ENCODE data around the gene CETP.
"Not testable (repeated sequence)": the region's sequence is repeated elsewhere in the genome, so short reads cannot be mapped to it uniquely, and the experiment has no call there.

CETP gene

DNA sequence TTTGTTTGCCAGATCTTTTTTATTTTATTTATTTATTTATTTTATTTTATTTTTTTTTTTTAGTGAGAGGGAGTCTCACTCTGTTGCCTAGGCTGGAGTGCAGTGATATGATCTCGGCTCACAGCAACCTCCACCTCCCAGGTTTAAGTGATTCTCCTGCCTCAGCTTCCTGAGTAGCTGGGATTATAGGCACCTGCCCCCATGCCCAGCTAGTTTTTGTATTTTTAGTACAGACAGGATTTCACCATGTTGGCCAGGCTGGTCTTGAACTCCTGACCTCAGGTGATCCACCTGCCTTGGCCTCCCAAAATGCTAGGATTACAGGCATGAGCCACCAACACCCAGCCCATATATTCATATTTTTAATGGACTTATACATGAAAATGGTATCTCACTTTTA, 30.7 kb downstream of the CETP start:
- not testable (repeated sequence) for DNase-seq (ENCODE audit: low read depth, low spot score); H3K27ac ChIP-seq

DNA sequence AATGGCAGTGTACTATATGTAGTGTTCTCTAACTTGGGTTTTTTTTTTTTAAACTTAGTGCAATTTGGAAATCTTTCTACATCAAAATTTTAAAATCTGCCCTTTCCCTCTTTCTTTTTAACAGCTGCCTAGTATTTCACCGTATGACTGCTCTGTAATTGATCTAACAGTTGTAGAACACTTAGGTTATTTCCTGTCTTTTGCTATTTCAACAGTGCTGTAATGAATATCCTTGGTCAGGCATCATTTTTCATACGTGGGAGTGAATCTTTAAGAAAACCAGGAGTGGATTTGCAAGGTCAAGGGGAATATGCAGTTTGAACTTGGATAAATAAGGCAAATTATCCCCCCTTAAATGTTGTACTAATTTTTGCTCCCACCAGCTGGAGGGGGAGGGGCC, 31.5 kb downstream of the CETP start:
- no peak for DNase-seq (ENCODE audit: low read depth, low spot score)
- H3K27ac ChIP-seq: no peak overlapping the region

DNA sequence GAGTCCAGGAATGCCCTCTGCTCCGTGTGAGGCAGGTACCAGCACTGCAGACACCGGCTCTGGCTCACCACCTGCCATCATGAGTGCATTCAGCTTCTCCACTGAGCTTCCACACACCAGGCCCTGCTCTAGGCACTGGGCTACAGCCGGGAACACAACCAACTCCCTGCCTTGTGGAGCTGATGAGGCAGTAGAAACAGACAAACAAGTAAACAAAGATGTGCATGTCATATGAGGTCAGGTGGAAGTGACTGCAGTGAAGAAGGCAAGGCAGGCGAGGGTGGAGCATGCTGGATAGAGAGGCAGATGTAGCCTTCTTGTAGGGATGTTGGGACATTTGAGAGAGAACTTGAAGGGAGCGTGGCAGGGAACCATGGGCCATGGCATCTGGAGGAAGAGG, 32.6 kb downstream of the CETP start:
- DNase-seq (ENCODE audit: low read depth, low spot score): no peak
- no peak overlapping the region for H3K27ac ChIP-seq

DNA sequence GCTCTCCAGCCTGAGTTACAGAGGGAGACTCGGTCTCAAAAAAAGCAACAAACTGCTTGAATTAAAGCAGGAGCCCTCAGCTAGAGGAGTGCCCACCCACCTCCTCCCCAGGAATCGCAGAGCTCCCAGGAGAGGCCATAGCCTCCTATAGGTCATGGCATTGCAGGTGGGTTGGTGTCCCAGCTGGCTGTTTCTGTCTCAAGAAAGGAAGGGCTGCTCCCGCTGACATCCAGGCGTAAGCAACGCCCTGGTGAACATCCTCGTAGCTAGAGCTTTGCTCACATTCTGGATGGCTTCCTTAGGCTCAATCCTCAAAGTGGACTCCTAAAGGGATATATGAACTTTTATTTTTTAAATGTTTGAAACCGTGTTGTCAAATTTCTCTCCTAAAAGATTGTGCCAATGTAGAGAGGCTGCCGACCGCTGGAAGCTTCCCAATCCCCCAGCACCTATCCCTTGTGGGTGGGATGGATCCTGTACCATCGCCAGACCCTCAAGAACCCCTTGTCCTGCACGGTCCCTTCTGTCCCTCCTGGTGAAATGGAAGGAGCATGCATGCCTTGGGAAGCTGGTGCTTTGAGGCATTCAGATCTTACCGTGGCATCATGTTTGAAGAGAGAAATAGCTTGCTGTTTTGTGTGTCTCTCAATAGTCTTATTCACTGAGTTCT, 33.5 kb downstream of the CETP start:
- no peak overlapping the region for H3K27ac ChIP-seq
- no peak for DNase-seq (ENCODE audit: low read depth, low spot score)

DNA sequence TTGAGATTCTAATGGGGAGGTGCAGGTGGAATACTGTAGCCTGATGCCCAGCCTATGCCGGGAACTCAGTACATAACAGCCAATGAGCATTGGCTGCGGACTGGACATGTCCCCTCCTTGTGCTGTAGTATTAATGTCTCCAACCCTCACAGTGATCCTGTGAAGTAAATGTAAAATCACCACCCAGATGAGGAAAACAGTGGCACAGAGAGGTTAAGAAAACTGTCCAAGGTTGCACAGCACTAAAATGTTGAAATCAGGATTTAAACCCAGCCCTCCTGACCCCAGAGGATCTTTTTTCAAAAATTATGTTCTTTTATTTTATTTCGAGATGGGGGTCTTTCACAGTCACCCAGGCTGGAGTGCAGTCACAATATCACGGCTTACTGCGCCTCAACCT, 35.5 kb downstream of the CETP start:
- DNase-seq (ENCODE audit: low read depth, low spot score): no peak
- no peak overlapping the region for H3K27ac ChIP-seq

DNA sequence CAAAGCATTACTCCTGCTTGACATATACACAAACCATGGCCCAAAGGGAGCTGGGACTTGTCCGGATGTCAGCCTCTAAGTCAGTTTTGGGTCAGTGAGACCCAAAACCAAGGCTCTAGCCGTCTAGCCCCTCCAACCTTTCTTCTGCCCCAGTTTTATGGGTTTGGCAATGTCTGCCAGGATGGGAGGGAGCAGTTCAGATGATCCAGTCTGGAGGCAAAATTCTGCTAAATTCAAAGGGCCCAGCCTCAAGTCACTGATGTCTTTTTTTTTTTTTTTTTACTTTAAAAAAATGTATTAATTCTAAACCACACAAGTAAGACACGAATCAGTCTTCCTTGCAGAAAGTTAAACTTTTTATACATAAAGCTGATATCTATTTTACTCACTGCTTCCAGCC, 36.2 kb downstream of the CETP start:
- no peak overlapping the region for H3K27ac ChIP-seq
- no peak for DNase-seq (ENCODE audit: low read depth, low spot score)

DNA sequence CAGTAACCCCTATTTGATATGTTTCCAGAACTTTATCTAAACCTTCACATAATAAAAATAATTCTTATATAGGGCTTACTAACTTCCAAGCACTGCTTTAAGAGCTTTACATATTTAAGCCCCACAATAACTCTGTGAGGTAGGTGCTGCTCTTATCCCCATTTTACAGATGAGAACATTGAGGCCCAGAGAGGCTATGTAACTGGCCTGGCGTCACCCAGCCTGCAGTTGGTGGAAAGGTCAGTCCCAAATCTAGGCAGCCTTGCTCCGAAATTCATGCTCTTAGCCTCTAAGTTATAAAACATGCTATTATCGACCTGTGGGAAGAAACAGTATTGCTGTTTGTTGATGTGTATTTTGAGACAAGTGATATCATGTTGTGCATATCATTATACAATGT, 36.6 kb downstream of the CETP start:
- no peak overlapping the region for H3K27ac ChIP-seq
- no peak for DNase-seq (ENCODE audit: low read depth, low spot score)

DNA sequence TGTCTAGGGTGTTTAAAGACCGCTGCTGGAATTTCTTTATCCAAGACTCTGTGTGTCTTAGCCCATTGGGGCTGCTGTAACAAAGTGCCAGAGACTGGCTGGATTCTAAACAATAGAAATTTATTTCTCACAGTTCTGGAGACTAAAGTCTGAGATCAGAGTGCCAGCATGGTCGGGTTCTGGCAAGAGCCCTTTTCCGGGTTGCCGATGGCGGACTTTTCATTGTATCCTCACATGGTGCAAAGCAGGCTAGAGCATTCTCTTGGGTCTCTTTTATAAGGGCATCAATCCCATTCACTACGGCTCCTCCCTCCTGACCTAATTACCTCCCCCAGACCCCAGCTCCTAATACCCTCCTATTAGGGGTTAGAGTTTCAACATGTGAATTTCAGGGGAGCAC, 37.1 kb downstream of the CETP start:
- no peak overlapping the region for H3K27ac ChIP-seq
- no peak for DNase-seq (ENCODE audit: low read depth, low spot score)

DNA sequence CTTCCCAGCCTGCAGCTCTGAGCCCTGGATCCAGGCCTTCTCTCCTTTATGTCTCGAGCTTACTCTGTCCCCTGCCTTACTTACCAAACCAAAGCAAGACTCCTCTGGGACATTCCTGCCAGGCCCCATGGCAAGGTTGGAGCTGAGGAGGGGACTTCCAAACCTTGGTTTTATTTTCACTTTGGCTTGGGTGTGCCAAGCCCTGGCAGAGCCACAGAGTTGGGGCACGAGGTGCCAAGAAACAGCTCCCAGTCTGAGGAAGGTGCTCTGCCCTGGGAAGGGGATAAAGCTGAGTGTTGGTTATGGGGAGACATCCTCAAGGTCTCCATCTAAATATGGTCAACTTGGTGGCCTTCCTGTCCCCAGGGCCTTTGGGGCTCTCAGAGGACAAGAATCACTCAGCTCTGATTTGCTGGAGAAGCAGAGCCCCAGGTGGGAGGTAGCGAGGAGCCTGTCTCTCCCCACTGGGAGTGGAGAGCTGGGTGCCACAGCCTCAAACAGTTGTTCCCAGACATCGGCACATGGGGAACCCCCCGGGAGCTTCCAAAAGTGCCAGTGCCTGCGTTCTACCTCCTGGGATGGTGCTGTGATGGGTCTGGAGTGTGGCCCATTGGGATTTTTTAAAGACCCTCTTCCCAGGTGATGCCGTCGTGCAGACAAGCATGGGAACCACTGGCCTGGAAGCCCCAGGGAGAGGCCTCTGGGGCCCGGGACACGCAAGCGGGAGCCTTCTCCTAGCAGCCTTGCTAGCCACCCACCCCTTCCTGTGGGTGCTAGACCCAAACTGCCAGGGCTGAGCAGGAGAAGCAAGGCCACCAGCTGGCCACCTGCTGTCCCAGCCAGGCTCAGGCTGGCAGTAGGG, 37.9 kb downstream of the CETP start:
- no peak for DNase-seq (ENCODE audit: low read depth, low spot score)
- peak overlapping the region; percentile 51 for H3K27ac ChIP-seq

DNA sequence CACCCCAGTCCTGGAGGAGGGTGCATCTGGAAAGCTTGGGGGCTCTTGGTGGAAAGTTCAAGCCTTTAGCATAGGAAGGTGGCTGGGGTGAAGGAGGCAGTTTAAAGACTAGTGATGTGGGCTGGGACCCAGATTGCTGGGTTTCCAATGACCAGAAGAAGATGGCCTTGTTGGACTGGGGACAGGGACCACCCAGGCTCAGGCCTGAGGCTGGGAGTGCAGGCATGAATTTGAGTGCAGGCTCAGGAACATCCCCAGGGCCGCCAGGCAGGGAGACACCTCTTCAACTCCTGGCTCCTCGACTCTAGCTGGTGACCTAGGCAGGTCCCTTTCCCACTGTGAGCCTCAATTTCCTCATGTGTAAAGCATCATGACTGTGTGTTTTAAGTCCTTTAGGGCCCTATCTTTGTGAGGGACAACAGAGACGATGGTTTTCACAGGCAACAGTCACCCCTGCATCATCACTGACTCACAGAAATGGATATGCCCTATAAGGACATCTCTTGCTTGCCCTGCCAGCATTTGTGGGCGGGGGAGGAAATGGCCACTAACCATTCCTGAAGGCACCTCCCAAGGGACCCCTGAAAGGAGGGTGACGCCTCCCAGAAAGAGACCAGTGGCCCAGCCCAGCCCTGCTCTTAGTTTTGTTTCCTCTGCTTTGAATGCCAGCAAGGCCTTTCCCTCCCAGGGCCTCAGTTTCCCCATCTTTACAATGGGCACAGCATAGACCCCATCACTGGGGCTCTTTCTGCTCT, 38.7 kb downstream of the CETP start:
- H3K27ac ChIP-seq: peak overlapping the region; percentile 51
- DNase-seq (ENCODE audit: low read depth, low spot score): no peak

DNA sequence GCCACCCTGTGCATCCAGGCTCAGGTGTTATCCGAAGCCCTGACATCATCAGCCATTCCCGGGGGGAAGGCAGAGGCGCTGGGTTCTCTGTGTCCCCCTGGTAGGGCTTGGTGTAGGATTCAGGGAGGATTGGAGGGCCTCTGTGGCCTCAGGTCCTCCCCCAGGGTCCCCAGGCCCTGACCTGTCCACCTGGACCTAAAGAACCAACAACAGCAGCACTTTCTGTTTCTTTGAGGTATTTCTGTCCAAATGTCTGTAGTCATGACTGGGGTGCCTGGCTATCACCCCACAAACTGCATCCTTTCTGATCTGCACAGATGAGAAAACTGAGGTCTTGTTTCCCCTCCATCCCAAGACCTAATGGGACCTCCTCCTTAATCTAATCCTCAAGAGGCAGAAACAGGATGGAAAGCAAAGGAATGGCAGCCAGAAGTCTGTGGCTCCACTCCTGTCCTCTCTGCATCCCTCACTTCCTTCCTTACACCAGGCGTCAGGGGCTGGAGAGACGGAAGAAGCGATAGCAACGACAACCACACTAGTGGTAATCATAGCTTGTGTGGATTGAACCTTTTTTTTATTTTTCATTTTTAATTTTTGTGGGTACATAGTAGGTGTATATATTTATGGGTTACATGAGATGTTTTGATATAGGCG, 39.4 kb downstream of the CETP start:
- DNase-seq (ENCODE audit: low read depth, low spot score): no peak
- peak overlapping the region; percentile 51 for H3K27ac ChIP-seq

DNA sequence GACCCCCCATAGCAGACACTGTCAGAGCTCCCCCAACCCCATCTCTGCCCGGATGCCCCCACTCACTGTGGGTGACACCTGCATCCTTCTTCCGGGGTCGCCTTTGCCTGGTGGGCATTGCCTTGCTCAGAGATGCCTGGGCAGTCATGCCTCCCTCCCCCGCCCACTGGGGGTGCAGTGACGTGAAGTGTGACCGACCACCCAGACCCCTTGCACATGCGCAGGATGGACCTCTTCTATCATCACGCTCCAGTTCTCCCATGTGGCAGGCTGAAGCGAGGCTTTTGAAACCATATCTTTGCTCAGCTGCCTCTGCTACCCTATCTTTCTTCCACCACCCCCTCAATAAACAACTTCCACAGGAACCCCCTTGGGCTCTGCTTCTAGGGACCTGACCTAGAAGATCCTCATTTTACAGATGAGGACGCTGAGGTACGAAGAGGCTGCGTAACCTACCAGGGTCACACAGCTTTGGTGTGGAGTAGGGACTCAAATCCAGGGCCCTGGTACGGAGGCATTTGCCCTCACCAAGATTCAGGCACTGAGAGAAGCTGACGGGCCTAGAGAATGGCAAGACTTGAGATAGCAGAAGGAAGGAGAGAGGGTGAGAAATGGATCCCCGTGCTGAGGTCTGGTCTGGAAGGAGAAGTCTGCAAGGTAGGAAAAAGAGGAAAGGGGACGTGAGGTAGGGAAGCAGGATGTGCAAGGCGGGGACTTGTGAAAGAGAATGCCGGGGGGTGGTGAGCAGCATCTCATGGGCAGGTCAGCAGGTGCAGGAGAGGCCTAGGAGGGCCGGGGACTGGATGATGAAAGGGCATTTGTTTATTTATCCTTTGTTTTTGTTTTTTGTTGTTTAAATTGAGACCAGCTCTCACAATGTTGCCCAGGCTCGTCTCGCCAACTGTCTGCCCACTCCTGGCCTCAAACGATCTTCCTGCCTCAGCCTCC, 42.0 kb downstream of the CETP start:
- no peak overlapping the region for H3K27ac ChIP-seq
- DNase-seq (ENCODE audit: low read depth, low spot score): no peak

DNA sequence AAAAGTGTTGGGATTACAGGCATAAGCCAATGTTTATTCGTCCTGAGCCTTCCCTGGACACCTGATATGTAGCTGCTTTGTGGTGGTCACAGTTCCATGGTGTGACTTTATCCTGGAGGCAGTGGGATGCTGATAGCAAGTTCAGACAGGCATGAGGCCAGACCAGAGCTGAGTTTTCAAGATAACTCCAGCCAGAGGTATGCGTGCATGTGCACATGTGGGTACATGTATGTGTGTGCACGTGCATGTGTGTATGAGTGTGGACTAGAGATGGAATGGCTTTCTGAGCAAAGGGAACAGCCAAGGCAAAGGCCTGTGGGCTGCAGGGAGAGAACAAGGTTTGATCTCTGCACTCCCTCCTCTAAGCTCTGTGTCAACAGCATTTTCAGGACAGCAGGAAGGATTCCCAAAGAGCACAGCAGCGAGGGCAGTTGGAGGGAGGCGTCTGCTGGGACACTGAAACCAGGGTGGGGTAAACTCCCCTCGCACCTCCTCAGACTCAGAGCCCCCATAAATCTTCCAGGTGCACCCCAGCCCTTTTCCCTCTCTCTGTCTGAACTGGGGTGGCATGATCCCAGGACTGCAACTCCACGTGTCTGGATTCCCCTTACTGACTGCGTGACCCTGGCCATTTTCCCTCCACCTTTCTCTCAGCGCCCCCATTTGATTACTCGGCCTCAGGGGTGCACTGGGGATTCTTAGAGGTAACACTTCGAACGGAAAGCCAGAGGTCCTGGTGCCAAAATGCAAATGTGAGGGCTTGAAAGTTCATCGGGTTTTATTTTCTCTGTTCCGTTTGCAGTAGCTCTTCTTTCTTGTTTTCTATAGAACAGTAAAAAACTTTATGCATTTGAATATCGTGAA, 42.9 kb downstream of the CETP start:
- DNase-seq (ENCODE audit: low read depth, low spot score): no peak
- H3K27ac ChIP-seq: no peak overlapping the region

DNA sequence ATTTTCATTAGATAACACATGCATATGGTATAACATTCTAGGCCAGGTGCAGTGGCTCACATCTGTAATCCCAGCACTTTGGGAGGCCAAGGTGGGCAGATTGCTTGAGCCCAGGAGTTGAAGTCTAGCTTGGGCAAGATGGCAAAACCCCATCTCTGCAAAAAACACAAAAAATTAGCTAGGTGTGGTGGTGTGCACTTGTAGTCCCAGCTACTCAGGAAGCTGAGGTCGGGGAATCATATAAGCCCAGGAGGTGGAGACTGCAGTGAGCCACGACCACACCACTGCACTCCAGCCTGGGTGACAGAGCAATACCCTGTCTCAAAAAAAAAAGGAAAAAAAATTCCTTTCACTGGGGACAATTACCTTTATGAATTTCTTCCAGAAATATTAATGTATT, 43.8 kb downstream of the CETP start:
- not testable (repeated sequence) for DNase-seq (ENCODE audit: low read depth, low spot score)

DNA sequence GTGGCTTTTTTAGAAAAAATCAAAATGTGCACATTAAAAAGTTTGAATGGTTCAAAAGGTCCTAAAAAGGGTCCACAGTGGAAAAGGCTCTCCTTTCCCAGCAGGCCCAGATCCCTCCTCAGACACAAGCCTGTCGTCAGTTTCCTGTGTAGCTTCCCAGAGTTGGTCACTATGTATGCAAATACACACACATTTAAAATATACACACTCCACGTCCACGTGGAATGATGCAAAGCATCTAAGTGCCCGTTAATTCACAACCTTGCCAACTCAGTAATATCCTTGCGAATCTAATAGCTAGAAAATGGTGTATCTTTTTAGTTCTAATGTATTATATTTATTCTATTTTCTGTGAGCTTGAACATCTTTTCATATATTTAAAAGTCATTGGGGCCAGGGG, 45.3 kb downstream of the CETP start:
- H3K27ac ChIP-seq: no peak overlapping the region
- DNase-seq (ENCODE audit: low read depth, low spot score): no peak

More for the DNA sequence above, 43.8 kb downstream of the CETP start:
- H3K27ac ChIP-seq: not testable (repeated sequence)

DNA sequence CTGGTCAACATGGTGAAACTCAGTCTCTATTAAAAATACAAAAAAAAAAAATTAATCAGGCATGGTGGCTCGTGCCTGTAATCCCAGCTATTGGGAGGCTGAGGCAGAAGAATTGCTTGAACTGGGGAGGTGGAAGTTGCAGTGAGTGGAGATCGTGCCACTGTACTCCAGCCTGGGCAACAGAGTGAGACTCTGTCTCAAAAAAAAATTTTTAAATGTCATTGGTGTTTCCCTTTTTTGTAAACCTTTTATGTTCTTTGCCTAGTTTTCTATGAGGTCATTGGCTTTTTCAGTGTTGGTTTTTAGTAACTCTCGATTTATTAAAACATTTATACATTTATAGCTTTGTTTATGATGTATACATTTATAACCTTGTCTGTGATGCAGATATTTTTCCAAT, 45.8 kb downstream of the CETP start:
- H3K27ac ChIP-seq: no peak overlapping the region
- no peak for DNase-seq (ENCODE audit: low read depth, low spot score)

DNA sequence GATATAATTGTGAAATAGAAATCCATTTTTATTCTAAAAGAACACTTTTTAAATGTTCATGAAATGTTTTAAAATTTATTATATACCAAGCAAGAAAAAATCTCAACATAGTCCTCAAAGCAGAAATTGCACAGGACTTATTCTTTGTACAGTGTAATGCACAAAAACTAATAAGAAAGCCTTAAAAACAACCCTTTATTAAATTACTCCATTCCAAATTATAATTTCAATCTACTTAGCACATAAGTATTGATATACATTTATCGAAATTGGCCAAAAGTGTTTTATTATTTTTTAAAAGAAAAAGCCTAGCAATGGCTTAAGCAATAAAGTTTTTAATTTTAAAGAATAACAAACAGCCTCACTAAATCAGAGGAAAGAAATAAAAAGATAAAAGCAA, 46.7 kb downstream of the CETP start:
- no peak overlapping the region for H3K27ac ChIP-seq
- no peak for DNase-seq (ENCODE audit: low read depth, low spot score)

DNA sequence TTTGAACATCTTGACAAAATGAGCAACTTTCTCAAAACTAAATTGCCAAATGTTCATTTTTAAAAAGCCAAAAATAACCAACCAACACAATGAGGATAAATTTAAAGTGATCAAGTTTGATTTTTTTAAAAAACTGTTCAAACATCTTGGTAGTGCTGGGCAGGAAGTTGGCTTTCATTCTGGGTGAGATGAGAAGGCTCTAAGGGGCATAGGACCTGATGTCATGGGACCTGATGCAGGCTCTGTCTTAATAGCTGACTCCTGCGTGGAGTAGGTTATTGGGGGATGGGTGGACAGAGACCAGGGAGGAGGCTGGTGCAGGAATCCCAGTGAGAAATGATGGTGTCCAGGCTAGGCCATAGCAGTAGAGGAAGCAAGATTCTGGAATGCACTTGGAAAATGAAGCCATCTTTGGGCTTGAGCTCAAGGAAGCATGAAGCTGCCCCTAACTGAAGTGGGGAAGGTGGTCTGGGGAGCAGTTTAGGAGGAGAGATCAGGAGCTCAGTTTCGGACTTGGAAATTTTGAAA, 48.0 kb downstream of the CETP start:
- H3K27ac ChIP-seq: no peak overlapping the region
- no peak for DNase-seq (ENCODE audit: low read depth, low spot score)

Measured in epithelial cell of prostate (primary cell).